Activated naive CD8-positive, alpha-beta T cell treated with anti-CD3 and anti-CD28 coated beads, Interleukin-2, amount 50 U/mL, for 24 hours (primary cell): ENCODE results near the gene SMOC2.

Experiments
- ATAC-seq: fragments of 150-1000 bp; cut with Tn5 transposase; one replicate; pipeline ENCODE4 v1.10.0; 2021
- DNase-seq: peaks from one replicate; pipeline ENCODE4 v3.0.0; 2021
- H3K27ac Mint-ChIP-seq: one replicate; pipeline ENCODE4 v1.8.0; 2021; ENCODE audit warnings: mild to moderate bottlenecking, mixed read lengths
- H3K27me3 Mint-ChIP-seq: one replicate; pipeline ENCODE4 v1.8.0; 2021; ENCODE audit warnings: mixed read lengths
- H3K36me3 Mint-ChIP-seq: one replicate; pipeline ENCODE4 v1.8.0; 2021; ENCODE audit warnings: low read depth, mixed read lengths
- H3K4me1 Mint-ChIP-seq: one replicate; pipeline ENCODE4 v1.8.0; 2021; ENCODE audit warnings: mixed read lengths
- H3K4me3 Mint-ChIP-seq: one replicate; pipeline ENCODE4 v1.8.0; 2021; ENCODE audit warnings: mild to moderate bottlenecking, moderate library complexity, mixed read lengths
- H3K9me3 Mint-ChIP-seq: one replicate; pipeline ENCODE4 v1.8.0; 2021; ENCODE audit warnings: mixed read lengths

Gene SMOC2

DNA sequence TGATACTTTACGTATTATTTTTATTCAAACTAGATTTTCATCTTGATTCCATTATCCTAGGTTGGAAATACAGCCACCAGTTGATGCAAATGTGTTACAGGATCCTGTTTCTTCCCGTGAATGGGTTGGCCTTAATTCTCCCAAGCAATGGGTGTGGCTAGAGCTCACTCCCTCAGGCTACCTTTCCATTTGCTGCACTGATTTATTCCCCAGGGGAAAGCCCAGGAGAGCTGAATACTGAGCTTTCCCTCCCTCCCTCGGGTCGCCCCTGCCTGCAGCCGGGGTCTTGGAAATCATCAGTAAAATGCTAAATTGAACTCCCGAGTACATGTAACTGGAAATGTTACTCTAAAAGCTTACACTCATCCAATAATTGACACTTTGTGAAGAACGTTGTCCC, 9.9 kb downstream of the SMOC2 start:
- Mint-ChIP-seq H3K4me1 (no peaks in the 10 kb centered on the region), H3K9me3 (no peaks in the 10 kb centered on the region), H3K4me3 (no peak overlapping the region), H3K27me3 (peaks cover 24% of the 10 kb centered on the region), H3K36me3 (no peaks in the 10 kb centered on the region), H3K27ac (no peak overlapping the region)
- DNase-seq (no peak), ATAC-seq (no peak)

DNA sequence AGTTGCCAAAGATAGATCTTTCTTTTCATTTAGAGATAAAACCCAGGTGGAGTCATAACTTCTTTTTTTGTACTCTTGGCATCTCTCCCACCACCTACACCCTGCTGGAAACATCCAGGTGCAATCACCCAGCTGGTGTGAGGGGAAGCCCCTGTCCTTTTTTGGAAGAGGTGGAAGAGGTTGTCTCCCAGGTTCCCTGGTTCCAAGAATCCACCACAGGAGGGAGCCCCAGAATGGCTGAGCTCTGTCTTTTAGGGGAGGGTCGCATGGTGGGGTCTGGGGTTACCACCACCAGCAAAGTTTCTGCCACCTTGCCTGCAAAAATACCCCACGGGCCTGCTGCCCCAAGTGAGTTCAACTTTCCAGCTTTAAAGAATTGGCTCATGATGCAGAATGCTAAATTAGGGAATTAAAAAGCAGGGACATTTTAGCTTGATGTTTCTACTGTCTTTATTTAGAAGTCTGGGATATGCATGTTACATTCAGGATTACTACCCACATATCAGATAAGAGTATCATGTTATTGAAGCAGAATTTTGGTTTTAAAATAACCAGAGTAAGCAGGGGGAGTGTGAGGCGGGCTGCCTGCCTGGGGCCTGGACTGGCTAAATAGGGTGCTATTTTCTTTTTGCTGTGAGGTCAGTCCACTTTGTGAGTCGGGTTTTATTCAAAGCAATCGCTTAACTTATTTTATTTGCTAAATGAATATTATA, 11.0 kb downstream of the SMOC2 start:
- no peaks in the 10 kb centered on the region for H3K9me3 Mint-ChIP-seq
- peaks cover 24% of the 10 kb centered on the region for H3K27me3 Mint-ChIP-seq
- H3K4me3 Mint-ChIP-seq: no peak overlapping the region
- no peaks in the 10 kb centered on the region for H3K4me1 Mint-ChIP-seq
- ATAC-seq: no peak
- no peak for DNase-seq
- H3K27ac Mint-ChIP-seq: no peak overlapping the region
- H3K36me3 Mint-ChIP-seq: no peaks in the 10 kb centered on the region

GRCh38 chr6:168452685-168453377, 11.8 kb downstream of the SMOC2 start:
- Mint-ChIP-seq H3K27ac (no peak overlapping the region), H3K9me3 (no peaks in the 10 kb centered on the region), H3K36me3 (no peaks in the 10 kb centered on the region), H3K27me3 (peaks cover 23% of the 10 kb centered on the region), H3K4me3 (no peak overlapping the region), H3K4me1 (no peaks in the 10 kb centered on the region)
- ATAC-seq: no peak
- DNase-seq: no peak

- Mint-ChIP-seq H3K4me3 (no peak overlapping the region), H3K27me3 (peaks cover 17% of the 10 kb centered on the region), H3K4me1 (no peaks in the 10 kb centered on the region), H3K9me3 (no peaks in the 10 kb centered on the region), H3K27ac (no peak overlapping the region), H3K36me3 (no peaks in the 10 kb centered on the region)
- no peak for ATAC-seq
- no peak for DNase-seq
Observed at GRCh38 chr6:168455847-168456530, 15.0 kb downstream of the SMOC2 start.

GRCh38 chr6:168456907-168457652, 16.1 kb downstream of the SMOC2 start:
- H3K4me1 Mint-ChIP-seq: no peaks in the 10 kb centered on the region
- no peak for ATAC-seq
- H3K4me3 Mint-ChIP-seq: no peak overlapping the region
- no peaks in the 10 kb centered on the region for H3K36me3 Mint-ChIP-seq
- DNase-seq: no peak
- H3K9me3 Mint-ChIP-seq: no peaks in the 10 kb centered on the region
- peaks cover 9% of the 10 kb centered on the region for H3K27me3 Mint-ChIP-seq
- no peak overlapping the region for H3K27ac Mint-ChIP-seq

GRCh38 chr6:168457653-168457934, 16.6 kb downstream of the SMOC2 start:
- peaks cover 9% of the 10 kb centered on the region for H3K27me3 Mint-ChIP-seq
- ATAC-seq (no peak), DNase-seq (no peak)
- no peaks in the 10 kb centered on the region for H3K36me3 Mint-ChIP-seq
- no peak overlapping the region for H3K4me3 Mint-ChIP-seq
- no peak overlapping the region for H3K27ac Mint-ChIP-seq
- no peaks in the 10 kb centered on the region for H3K9me3 Mint-ChIP-seq
- H3K4me1 Mint-ChIP-seq: no peaks in the 10 kb centered on the region

- ATAC-seq (no peak), DNase-seq (no peak)
- Mint-ChIP-seq H3K27me3 (peaks cover 9% of the 10 kb centered on the region), H3K4me3 (no peak overlapping the region), H3K36me3 (no peaks in the 10 kb centered on the region), H3K27ac (no peak overlapping the region), H3K4me1 (no peaks in the 10 kb centered on the region), H3K9me3 (no peaks in the 10 kb centered on the region)
Observed at GRCh38 chr6:168458101-168458500, 17.1 kb downstream of the SMOC2 start.

DNA sequence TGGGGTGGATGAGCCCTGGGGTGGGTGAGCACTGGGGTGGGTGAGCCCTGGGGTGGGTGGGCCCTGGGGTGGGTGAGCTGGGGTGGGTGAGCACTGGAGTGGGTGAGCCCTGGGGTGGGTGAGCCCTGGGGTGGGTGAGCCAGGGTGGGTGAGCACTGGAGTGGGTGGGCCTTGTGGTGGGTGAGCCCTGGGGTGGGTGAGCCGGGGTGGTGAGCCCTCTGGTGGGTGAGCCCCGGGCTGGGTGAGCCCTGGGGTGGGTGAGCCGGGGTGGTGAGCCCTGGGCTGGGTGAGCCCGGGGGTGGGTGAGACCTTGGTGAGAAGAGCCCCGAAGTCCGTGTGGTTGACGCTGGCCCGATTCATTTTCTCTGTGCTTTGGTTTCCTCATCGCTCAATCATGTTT, 18.6 kb downstream of the SMOC2 start:
- peaks cover 4% of the 10 kb centered on the region for H3K27me3 Mint-ChIP-seq
- H3K4me1 Mint-ChIP-seq: no peaks in the 10 kb centered on the region
- no peak overlapping the region for H3K4me3 Mint-ChIP-seq
- ATAC-seq (no peak), DNase-seq (no peak)
- H3K9me3 Mint-ChIP-seq: no peaks in the 10 kb centered on the region
- H3K36me3 Mint-ChIP-seq: no peaks in the 10 kb centered on the region
- no peak overlapping the region for H3K27ac Mint-ChIP-seq

DNA sequence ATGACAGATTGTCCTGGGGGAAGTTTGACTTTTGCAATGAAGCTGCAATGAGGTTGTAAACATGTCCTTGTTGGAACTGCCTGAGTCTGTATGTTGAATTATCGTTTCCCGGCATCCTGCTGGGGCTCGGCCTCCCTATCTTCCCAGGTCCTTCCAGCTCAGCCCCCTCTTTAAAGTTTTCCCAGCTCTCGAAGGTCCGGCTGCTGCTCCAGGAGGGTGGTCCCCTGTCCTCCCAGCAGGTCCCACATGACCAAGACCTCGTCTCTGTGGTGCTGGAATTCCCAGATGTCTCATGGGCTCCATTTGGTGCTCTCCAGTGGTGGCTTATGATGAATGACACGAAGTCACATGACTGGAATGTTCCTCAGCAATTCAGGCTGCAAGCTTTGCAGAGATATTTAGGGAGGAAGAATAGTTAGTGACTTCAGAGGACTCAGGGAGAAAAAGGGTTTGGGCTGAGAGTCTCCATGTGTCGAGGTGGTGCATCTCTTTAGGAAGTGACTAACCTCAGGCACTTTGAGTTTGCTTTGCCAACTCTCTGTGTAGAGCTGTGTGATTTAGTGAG, 21.4 kb downstream of the SMOC2 start:
- Mint-ChIP-seq H3K27ac (no peak overlapping the region), H3K36me3 (no peaks in the 10 kb centered on the region), H3K4me3 (no peak overlapping the region), H3K4me1 (no peaks in the 10 kb centered on the region), H3K27me3 (peaks cover 4% of the 10 kb centered on the region), H3K9me3 (no peaks in the 10 kb centered on the region)
- DNase-seq (no peak), ATAC-seq (no peak)

DNA sequence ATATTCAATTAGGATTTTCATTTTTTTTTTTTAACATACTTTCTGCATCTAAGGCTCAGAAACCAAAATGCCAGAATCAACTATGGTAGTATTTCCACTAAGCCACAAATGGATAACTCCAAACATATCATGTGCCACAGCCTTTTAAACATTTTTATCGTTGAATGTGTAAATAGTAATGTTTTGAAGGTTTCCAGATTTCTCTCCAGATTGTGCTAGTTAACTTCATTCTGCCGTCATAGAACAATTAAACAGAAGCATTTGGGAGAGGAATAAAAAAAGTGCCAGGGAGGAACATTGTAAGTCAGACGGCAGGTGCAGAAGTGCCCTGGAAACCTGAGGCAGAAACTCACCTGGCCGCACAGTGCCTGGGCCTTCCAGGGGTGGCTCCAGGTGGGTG, 23.6 kb downstream of the SMOC2 start:
- no peak overlapping the region for H3K4me3 Mint-ChIP-seq
- no peaks in the 10 kb centered on the region for H3K9me3 Mint-ChIP-seq
- no peak overlapping the region for H3K27ac Mint-ChIP-seq
- H3K27me3 Mint-ChIP-seq: peaks cover 4% of the 10 kb centered on the region
- no peaks in the 10 kb centered on the region for H3K36me3 Mint-ChIP-seq
- H3K4me1 Mint-ChIP-seq: no peaks in the 10 kb centered on the region
- DNase-seq (no peak), ATAC-seq (no peak)

DNA sequence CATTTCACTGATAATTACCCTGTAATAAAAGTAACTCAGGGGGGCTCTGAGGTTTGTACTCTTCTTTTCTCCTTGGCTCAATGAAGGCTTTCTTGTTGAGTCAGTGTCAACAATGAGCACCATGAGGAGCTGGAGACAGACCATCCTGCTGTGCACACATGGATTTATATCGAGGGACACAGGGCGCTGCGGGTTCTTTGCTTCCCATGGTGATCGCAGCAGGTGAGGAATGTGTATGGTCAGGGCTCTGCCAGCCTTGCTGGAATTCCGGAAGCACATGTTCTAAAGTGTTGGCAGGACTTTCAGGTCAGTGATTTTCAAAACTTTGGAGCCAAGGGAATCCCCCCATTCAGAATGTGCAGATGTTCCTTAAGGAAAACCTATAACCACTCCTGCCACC, 27.1 kb downstream of the SMOC2 start:
- Mint-ChIP-seq H3K4me3 (no peak overlapping the region), H3K27me3 (peaks cover 4% of the 10 kb centered on the region), H3K9me3 (no peaks in the 10 kb centered on the region), H3K27ac (no peak overlapping the region), H3K4me1 (no peaks in the 10 kb centered on the region), H3K36me3 (no peaks in the 10 kb centered on the region)
- ATAC-seq: no peak
- no peak for DNase-seq

GRCh38 chr6:168469521-168469920, 28.5 kb downstream of the SMOC2 start:
- no peak overlapping the region for H3K4me3 Mint-ChIP-seq
- H3K27ac Mint-ChIP-seq: no peak overlapping the region
- H3K4me1 Mint-ChIP-seq: no peaks in the 10 kb centered on the region
- ATAC-seq (no peak), DNase-seq (no peak)
- H3K36me3 Mint-ChIP-seq: no peaks in the 10 kb centered on the region
- no peaks in the 10 kb centered on the region for H3K9me3 Mint-ChIP-seq
- no peaks in the 10 kb centered on the region for H3K27me3 Mint-ChIP-seq

DNA sequence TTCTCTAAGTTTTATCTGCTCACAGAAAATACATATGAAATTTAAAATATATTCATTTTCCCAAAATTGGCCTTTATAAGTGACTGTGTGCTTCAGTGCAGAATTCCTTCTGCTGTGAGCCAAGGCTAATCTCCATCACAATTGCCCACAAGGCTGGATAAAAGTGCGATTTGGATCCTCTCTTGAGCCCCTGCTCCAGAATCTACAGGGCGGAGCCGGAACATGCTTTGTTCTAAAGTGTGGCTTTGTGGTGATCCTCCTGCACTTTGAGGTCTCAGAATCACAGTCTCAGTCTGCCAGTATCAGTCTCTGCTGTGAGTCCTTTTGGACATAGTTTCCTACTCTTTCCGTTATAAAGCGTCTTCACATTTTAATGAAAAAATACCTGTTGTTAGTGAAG, 28.9 kb downstream of the SMOC2 start:
- no peak overlapping the region for H3K27ac Mint-ChIP-seq
- H3K4me1 Mint-ChIP-seq: no peaks in the 10 kb centered on the region
- H3K27me3 Mint-ChIP-seq: no peaks in the 10 kb centered on the region
- H3K9me3 Mint-ChIP-seq: no peaks in the 10 kb centered on the region
- ATAC-seq: no peak
- no peak for DNase-seq
- H3K4me3 Mint-ChIP-seq: no peak overlapping the region
- H3K36me3 Mint-ChIP-seq: no peaks in the 10 kb centered on the region

DNA sequence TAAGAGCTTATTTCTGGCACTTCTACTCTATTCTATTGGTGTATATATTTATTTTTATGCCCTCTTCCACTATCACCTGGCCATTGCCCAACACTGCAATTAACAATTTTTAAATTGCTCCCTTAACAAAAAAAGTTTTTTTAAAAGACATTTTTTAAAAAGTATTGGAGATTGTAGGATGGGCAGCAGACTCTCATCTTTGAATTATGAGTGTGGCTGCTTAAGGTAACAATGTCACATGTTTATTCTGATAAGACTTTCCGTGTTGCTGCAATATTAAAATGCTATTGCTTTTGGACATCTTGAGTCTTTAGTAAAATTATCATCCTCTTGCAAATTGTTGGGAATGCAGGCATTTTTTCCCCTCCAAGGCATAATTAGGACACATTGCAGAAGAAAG, 31.4 kb downstream of the SMOC2 start:
- no peaks in the 10 kb centered on the region for H3K36me3 Mint-ChIP-seq
- H3K4me1 Mint-ChIP-seq: no peaks in the 10 kb centered on the region
- H3K27ac Mint-ChIP-seq: no peak overlapping the region
- no peaks in the 10 kb centered on the region for H3K9me3 Mint-ChIP-seq
- H3K27me3 Mint-ChIP-seq: peaks cover 10% of the 10 kb centered on the region
- DNase-seq (no peak), ATAC-seq (no peak)
- no peak overlapping the region for H3K4me3 Mint-ChIP-seq
